ENCODE measurements around the gene HOXA13. TPM values are rescaled to one million over a fixed set of nuclear protein-coding genes. Genes with fewer than 3 reads are reported as not detected.

HOXA13 gene
- total RNA-seq, 2 donors from 2014 or later = not detected

DNA sequence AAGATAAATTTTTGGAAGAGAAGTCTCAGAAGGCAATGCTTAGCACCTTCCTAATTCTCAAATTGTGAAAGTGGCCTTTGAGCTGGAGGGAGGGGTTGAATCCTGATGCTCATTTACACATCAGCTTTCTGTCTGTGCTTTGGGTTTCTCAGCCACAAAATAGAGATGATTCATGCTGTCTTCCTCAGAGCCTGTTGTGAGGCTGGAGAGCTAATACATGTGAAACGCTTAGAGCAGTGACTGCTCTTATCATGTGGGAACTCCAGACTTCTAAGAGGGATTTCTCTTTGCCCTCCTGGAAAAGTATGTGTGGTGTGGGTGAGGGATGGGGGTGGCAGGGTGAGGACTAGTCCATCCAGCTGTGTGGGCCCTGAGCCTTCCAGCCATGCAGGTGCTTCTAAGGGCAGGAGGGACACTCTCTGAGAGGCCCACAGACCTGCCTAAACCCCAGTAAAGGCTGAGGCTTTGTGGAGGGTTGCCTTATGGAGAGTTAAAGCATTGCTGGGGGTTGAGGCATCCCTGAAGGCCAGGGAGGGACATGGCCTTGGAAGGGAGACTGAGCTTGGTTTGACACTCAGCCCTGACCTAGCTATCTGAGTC, 37.9 kb upstream of the HOXA13 start:
- TF ChIP-seq, protein P1, sequence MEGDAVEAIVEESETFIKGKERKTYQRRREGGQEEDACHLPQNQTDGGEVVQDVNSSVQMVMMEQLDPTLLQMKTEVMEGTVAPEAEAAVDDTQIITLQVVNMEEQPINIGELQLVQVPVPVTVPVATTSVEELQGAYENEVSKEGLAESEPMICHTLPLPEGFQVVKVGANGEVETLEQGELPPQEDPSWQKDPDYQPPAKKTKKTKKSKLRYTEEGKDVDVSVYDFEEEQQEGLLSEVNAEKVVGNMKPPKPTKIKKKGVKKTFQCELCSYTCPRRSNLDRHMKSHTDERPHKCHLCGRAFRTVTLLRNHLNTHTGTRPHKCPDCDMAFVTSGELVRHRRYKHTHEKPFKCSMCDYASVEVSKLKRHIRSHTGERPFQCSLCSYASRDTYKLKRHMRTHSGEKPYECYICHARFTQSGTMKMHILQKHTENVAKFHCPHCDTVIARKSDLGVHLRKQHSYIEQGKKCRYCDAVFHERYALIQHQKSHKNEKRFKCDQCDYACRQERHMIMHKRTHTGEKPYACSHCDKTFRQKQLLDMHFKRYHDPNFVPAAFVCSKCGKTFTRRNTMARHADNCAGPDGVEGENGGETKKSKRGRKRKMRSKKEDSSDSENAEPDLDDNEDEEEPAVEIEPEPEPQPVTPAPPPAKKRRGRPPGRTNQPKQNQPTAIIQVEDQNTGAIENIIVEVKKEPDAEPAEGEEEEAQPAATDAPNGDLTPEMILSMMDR (conservative IDR thresholded peaks at IDR 0.05) = no peak
- Mint-ChIP-seq H3K36me3 (ENCODE audit: low read depth) (no peaks in the 10 kb centered on the region), H3K4me1 (peaks cover 56% of the 10 kb centered on the region), H3K27ac (no peak overlapping the region), H3K4me3 (peak overlapping the region; percentile 75), H3K9me3 (no peaks in the 10 kb centered on the region), H3K27me3 (ENCODE audit: insufficient read depth) (peaks cover 97% of the 10 kb centered on the region)
- H3K9me3 ChIP-seq (ENCODE audit: control insufficient read depth, low read length) = no peaks in the 10 kb centered on the region
- H3K4me1 ChIP-seq (ENCODE audit: control insufficient read depth, insufficient read depth, low read length) = peaks cover 9% of the 10 kb centered on the region
- H3K4me3 ChIP-seq (ENCODE audit: low read length) = no peak overlapping the region
- 20 to 71% methylated on average over 1 of the region's 1 CpG for WGBS, 2 experiments (ENCODE audit: insufficient coverage in 1 of 2, insufficient read length in 1 of 2)
- no peak overlapping the region for H3K9ac ChIP-seq (ENCODE audit: extremely low read depth, low read length, poor library complexity, severe bottlenecking)
- H3K27ac ChIP-seq (ENCODE audit: low read depth, low read length) = no peak overlapping the region
- no peaks in the 10 kb centered on the region for H3K36me3 ChIP-seq (ENCODE audit: control insufficient read depth, insufficient read depth, low read length)
- no peak for DNase-seq
- peaks cover 100% of the 10 kb centered on the region for H3K27me3 ChIP-seq (ENCODE audit: control insufficient read depth, insufficient read depth, low read length, poor library complexity, severe bottlenecking)

DNA sequence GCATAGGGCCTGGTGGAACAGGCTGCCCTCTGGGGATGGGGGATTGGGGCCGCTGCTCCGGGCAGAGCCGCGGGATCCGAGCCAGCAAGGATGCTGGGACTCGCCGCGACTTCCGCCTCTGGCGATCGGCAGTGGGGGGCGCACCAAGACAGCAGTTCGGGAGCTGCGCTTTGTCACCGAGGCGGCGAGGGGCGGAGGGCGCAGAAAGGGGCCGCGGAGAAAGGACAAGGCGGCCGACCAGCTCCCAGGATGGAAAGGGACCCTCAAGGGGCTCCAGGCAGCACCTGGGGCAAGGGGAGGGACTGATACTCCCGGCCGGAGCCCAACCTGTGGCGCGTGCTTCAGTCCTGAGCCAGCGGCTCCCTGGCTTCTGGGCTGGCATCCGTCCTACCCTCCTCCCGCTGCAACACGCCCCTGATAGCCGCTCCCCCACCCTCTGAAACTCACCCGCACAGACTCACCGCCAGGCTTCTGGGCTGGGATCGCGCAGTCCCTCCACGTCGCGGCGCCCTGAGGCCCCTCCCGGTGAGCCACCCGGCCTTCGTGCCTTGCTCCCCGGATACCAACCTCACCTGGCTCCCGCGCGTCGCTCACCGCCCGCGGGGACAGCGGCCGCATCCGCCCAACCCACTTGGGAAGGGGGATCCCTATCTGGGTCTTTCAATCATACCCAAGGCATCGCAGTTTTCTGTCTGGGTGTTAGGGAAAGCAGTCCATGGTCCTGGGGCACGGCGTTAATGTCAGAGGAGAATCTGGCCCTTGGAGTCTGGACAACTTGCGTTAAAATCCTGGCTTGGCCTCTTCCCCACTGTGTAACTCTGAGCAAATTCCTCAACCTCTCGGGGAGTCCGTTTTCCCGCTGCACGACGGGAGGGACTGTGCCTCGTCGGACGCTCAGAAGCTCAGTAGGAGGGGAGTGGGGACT, 35.8 kb upstream of the HOXA13 start:
- peaks cover 36% of the 10 kb centered on the region for H3K4me1 Mint-ChIP-seq
- H3K27ac Mint-ChIP-seq = no peak overlapping the region
- WGBS, 2 experiments (ENCODE audit: insufficient coverage in 1 of 2, insufficient read length in 1 of 2) = 3 to 4% methylated on average over 14 to 66 of the region's 66 CpGs
- no peak overlapping the region for H3K9ac ChIP-seq (ENCODE audit: extremely low read depth, low read length, poor library complexity, severe bottlenecking)
- peak overlapping the region; percentile 62 for H3K4me3 Mint-ChIP-seq
- H3K36me3 Mint-ChIP-seq (ENCODE audit: low read depth) = no peaks in the 10 kb centered on the region
- TF ChIP-seq, protein P1 (conservative IDR thresholded peaks at IDR 0.05) = peak; percentile 75
- peaks cover 90% of the 10 kb centered on the region for H3K27me3 Mint-ChIP-seq (ENCODE audit: insufficient read depth)
- H3K36me3 ChIP-seq (ENCODE audit: control insufficient read depth, insufficient read depth, low read length) = no peaks in the 10 kb centered on the region
- peaks cover 4% of the 10 kb centered on the region for H3K4me1 ChIP-seq (ENCODE audit: control insufficient read depth, insufficient read depth, low read length)
- H3K4me3 ChIP-seq (ENCODE audit: low read length) = peak overlapping the region; percentile 77
- no peaks in the 10 kb centered on the region for H3K9me3 ChIP-seq (ENCODE audit: control insufficient read depth, low read length)
- peak; percentile 92 for DNase-seq
- peaks cover 87% of the 10 kb centered on the region for H3K27me3 ChIP-seq (ENCODE audit: control insufficient read depth, insufficient read depth, low read length, poor library complexity, severe bottlenecking)
- no peaks in the 10 kb centered on the region for H3K9me3 Mint-ChIP-seq
- no peak overlapping the region for H3K27ac ChIP-seq (ENCODE audit: low read depth, low read length)

DNA sequence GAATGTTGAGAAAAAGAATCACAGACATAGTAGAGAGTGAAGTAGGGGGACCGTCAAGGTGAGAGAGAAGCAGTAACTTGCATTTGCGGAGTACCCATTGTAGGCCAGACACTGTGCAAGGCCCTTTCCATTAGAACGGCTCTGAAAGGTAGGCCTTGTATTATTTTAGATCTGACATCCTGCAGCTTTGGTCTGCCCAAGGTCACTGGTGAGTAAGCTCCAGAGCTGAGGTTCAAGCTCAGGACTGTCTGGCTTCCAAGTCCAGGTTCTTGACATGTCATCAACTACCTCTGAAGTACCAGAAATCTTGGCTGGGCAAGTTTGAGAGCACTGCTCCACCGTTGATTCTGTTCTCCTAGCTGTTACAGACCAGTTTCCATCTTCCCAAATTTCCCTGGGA, 29.6 kb upstream of the HOXA13 start:
- H3K27me3 Mint-ChIP-seq (ENCODE audit: insufficient read depth) = peaks cover 93% of the 10 kb centered on the region
- no peaks in the 10 kb centered on the region for H3K36me3 ChIP-seq (ENCODE audit: control insufficient read depth, insufficient read depth, low read length)
- 87 to 90% methylated on average over 4 of the region's 4 CpGs for WGBS, 2 experiments (ENCODE audit: insufficient coverage in 1 of 2, insufficient read length in 1 of 2)

More for the DNA sequence above, 29.6 kb upstream of the HOXA13 start:
- H3K4me3 Mint-ChIP-seq = no peak overlapping the region
- Histone ChIP-seq H3K27me3 (ENCODE audit: control insufficient read depth, insufficient read depth, low read length, poor library complexity, severe bottlenecking) (peaks cover 87% of the 10 kb centered on the region), H3K4me3 (ENCODE audit: low read length) (no peak overlapping the region), H3K27ac (ENCODE audit: low read depth, low read length) (no peak overlapping the region), H3K9ac (ENCODE audit: extremely low read depth, low read length, poor library complexity, severe bottlenecking) (no peak overlapping the region), H3K9me3 (ENCODE audit: control insufficient read depth, low read length) (no peaks in the 10 kb centered on the region), H3K4me1 (ENCODE audit: control insufficient read depth, insufficient read depth, low read length) (no peaks in the 10 kb centered on the region)
- H3K9me3 Mint-ChIP-seq = no peaks in the 10 kb centered on the region
- TF ChIP-seq, protein P1 (conservative IDR thresholded peaks at IDR 0.05) = no peak
- H3K4me1 Mint-ChIP-seq = peaks cover 2% of the 10 kb centered on the region
- H3K27ac Mint-ChIP-seq = no peak overlapping the region
- no peak for DNase-seq
- H3K36me3 Mint-ChIP-seq (ENCODE audit: low read depth) = no peaks in the 10 kb centered on the region

Measured in endodermal cell (in vitro differentiated cells).